Chondrocyte (in vitro differentiated cells): Measurements from ENCODE around the gene GNE. TPM values are rescaled to one million over a fixed set of nuclear protein-coding genes. Genes with fewer than 3 reads are reported as not detected.
"Not testable (repeated sequence)": the region's sequence is repeated elsewhere in the genome, so short reads cannot be mapped to it uniquely, and the experiment has no call there.

Experiments
- DNase-seq: peaks from one replicate; pipeline ENCODE4 v3.0.0; 2021; ENCODE audit warnings: mixed read lengths, low spot score
- H3K27ac Mint-ChIP-seq: one replicate; pipeline ENCODE4 v1.8.0; 2021; ENCODE audit warnings: mild to moderate bottlenecking, moderate library complexity, mixed read lengths; ENCODE audit not compliant: unreplicated experiment
- H3K27me3 Mint-ChIP-seq: 2 replicates; pipeline ENCODE4 v1.8.0; 2021; ENCODE audit warnings: low read depth, mixed read lengths
- H3K36me3 Mint-ChIP-seq: 2 replicates; pipeline ENCODE4 v1.8.0; 2021; ENCODE audit warnings: low read depth, mixed read lengths
- H3K4me1 Mint-ChIP-seq: 2 replicates; pipeline ENCODE4 v1.8.0; 2021; ENCODE audit warnings: low read depth, mild to moderate bottlenecking, mixed read lengths
- H3K4me3 Mint-ChIP-seq: one replicate; pipeline ENCODE4 v1.8.0; 2021; ENCODE audit warnings: mild to moderate bottlenecking, moderate library complexity, mixed read lengths; ENCODE audit not compliant: unreplicated experiment
- H3K9me3 Mint-ChIP-seq: 2 replicates; pipeline ENCODE4 v1.8.0; 2021; ENCODE audit warnings: low read depth, mixed read lengths
- long read RNA-seq: library from polyadenylated mRNA; stranded (forward); transcript quantifications from one replicate; pipeline ENCODE4 v2.0.0, GENCODE V29; 2021
- total RNA-seq: library from RNA; stranded (reverse); gene quantifications from 3 replicates; pipeline ENCODE4 v1.2.1, GENCODE V29; 2021
- TF ChIP-seq, protein P1 (sequence below): fragments of 200-600 bp; sonication (generic); IDR thresholded peaks from 2 replicates; pipeline ENCODE4 v1.5.0; 2021; ENCODE audit warnings: antibody characterized with exemption, mild to moderate bottlenecking, moderate library complexity

The GNE gene, protein sequence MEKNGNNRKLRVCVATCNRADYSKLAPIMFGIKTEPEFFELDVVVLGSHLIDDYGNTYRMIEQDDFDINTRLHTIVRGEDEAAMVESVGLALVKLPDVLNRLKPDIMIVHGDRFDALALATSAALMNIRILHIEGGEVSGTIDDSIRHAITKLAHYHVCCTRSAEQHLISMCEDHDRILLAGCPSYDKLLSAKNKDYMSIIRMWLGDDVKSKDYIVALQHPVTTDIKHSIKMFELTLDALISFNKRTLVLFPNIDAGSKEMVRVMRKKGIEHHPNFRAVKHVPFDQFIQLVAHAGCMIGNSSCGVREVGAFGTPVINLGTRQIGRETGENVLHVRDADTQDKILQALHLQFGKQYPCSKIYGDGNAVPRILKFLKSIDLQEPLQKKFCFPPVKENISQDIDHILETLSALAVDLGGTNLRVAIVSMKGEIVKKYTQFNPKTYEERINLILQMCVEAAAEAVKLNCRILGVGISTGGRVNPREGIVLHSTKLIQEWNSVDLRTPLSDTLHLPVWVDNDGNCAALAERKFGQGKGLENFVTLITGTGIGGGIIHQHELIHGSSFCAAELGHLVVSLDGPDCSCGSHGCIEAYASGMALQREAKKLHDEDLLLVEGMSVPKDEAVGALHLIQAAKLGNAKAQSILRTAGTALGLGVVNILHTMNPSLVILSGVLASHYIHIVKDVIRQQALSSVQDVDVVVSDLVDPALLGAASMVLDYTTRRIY
- total RNA-seq: 16.2 to 17.8 TPM (median 16.9 TPM) in 3 replicates
- long read RNA-seq, full-length matches to known transcripts: 6 of 12 reads
- long read RNA-seq, partial matches to known transcripts: 3 of 12 reads
- long read RNA-seq, other reads (novel, unspliced or antisense): 3 of 12 reads

DNA sequence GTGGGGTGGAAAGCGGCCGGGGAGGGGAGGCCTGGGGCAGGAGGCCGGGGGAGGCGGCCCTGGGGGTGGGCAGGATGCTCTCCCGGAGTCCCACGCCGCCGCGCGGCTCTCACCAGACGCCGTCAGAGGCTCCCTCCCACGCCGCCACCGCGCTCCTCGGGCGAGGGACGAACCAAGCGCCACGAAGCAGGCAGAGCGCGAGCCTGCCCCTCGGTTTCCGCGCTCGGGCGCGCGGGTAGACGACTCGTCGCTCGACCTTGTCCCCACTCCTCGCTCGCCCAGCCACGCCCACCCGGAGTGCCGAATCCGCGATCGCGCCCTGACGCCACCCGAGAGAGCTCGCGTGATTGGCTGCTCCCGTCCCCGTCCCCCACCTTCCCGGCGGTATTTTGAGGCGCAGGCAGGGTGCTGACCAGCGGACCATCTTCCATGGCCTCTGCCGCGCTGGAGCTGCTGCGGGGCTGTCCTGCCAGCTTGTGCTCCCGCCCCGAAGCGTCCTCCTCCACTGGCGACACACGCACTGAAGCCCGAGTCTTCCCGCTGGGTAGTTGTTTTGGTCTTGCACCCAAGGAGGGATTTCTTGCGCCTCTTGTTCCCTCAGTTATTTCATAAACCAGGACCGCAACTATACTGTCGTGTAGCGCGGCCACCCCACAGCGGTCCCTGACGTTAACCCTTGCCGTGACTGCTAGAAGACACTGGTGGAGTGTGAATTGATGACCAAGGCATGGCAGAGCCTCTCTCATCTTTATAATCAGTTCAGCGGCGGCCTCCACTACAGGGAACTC is at the start of gene GNE:
GNE (minus strand) TSS at position 241 of the 788 bp plus-strand sequence. CDS start 9,093 bp downstream, outside the sequence.
- Mint-ChIP-seq H3K27ac (peak within 1 kb of the TSS; percentile 99), H3K36me3 (no peaks in the 10 kb centered on the region), H3K27me3 (no peaks in the 10 kb centered on the region), H3K9me3 (no peaks in the 10 kb centered on the region), H3K4me1 (peaks cover 19% of the 10 kb centered on the region), H3K4me3 (peak within 1 kb of the TSS; percentile 95)
- peak; percentile 100 for DNase-seq
- TF ChIP-seq, protein P1, sequence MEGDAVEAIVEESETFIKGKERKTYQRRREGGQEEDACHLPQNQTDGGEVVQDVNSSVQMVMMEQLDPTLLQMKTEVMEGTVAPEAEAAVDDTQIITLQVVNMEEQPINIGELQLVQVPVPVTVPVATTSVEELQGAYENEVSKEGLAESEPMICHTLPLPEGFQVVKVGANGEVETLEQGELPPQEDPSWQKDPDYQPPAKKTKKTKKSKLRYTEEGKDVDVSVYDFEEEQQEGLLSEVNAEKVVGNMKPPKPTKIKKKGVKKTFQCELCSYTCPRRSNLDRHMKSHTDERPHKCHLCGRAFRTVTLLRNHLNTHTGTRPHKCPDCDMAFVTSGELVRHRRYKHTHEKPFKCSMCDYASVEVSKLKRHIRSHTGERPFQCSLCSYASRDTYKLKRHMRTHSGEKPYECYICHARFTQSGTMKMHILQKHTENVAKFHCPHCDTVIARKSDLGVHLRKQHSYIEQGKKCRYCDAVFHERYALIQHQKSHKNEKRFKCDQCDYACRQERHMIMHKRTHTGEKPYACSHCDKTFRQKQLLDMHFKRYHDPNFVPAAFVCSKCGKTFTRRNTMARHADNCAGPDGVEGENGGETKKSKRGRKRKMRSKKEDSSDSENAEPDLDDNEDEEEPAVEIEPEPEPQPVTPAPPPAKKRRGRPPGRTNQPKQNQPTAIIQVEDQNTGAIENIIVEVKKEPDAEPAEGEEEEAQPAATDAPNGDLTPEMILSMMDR: peak; percentile 6

DNA sequence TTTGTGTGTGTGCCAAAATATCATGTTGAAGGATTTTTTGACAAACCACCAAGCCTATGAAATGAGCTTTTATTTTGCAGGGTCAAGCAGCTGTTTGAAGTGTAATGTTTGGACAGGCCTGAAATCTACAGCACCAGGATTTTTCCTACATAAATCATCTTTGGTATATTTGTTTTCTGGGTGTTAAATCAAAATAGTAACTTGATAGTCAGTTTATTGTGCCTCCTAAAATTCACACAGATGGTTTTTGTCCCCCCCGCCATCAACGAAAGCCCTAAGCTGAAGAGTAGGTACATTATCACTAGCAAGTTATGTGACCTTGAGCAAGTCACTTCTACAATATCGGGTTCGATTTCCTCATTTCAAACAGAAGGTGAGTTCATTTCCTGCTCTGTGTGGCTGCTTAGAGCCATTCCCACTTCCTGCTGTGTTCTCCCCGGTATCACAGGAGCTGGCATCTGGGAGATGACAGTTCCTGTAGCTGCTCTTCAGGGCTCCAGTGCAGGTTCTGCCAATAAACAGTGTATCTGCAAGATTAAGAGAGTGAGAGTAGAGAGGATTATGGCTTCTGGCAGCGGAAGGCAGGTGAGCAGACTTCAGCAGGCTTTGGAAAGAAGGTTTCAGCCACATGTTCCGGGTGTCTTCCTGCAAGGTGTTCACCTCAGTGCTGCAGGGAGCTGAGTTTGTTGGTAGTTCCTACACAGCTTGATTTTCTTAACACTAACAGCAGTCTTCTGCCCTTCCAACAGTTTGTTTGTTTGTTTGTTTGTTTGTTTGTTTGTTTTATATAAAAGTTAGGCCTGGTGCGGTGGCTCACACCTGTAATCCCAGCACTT is 48.4 kb upstream of the GNE start:
- peaks cover 13% of the 10 kb centered on the region for H3K4me1 Mint-ChIP-seq
- no peaks in the 10 kb centered on the region for H3K9me3 Mint-ChIP-seq
- no peak for DNase-seq
- no peaks in the 10 kb centered on the region for H3K27me3 Mint-ChIP-seq
- H3K4me3 Mint-ChIP-seq: no peak overlapping the region
- TF ChIP-seq, protein P1: no peak
- H3K36me3 Mint-ChIP-seq: no peaks in the 10 kb centered on the region
- peak overlapping the region; percentile 9 for H3K27ac Mint-ChIP-seq

DNA sequence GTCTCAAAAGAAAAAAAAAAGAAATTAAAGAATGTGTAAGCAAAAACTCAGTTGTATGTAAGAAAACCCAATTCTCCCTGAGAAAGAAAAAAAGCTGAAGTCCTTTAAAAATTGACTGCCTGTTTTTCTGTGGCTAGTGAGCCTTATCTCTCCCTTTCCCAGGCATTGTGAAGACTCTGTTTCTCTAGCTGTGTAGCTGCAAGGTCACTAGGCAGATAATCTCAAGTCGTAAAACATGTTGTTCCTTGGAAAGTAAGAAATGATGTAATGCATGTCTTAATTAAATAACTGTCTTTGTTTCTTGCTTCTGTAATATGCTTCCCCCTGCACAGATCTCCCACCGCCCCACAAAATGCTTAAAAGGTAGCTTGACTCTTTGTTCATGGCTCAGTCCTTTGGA is 46.1 kb upstream of the GNE start:
- H3K4me3 Mint-ChIP-seq, H3K27ac Mint-ChIP-seq: not testable (repeated sequence)

DNA sequence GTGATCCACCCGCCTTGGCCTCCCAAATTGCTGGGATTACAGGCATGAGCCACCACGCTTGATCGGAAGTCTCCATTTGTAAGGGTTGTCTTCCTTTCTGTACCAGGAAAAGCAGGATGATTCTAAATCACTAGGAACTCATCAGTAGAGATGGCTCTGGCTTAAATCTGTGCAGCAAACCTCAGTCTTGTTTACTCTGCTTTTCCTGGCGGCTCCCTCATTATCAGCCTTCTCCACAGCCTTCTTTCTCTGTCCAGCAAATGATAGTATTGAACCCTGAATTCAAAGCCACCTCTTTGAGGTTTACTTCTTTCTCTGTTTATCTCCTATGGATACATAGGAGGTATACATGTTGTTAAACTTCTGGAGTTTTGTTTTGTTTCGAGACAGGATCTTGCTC is 43.0 kb upstream of the GNE start:
- TF ChIP-seq, protein P1: no peak
- Mint-ChIP-seq H3K36me3 (no peaks in the 10 kb centered on the region), H3K4me1 (peaks cover 14% of the 10 kb centered on the region), H3K27me3 (no peaks in the 10 kb centered on the region), H3K4me3 (no peak overlapping the region), H3K9me3 (no peaks in the 10 kb centered on the region), H3K27ac (no peak overlapping the region)
- no peak for DNase-seq

More for the DNA sequence above, 46.1 kb upstream of the GNE start:
- not testable (repeated sequence) for H3K27me3 Mint-ChIP-seq, DNase-seq, H3K36me3 Mint-ChIP-seq, H3K9me3 Mint-ChIP-seq
- H3K4me1 Mint-ChIP-seq: peaks cover 13% of the 10 kb centered on the region

DNA sequence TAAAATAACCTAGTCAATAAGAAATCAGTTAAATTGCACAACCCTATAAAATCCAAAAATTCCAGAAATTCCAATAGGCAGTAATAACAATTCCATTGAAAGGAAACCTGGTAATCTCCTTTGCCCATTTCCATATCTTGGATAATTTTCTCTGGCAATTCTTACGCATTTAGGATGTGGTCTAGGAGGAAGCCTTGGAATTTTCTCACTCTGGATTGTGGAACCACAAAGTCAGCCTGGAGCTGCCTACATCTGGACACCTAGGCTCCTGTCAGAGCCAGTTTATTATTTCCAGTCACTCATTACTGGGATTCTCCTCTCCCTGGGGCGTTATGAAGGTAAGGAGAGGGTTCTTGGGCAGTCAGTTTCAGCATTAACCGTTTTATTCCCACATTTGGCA is 40.3 kb upstream of the GNE start:
- TF ChIP-seq, protein P1: no peak
- Mint-ChIP-seq H3K27ac (no peak overlapping the region), H3K4me1 (peaks cover 12% of the 10 kb centered on the region), H3K27me3 (no peaks in the 10 kb centered on the region), H3K9me3 (no peaks in the 10 kb centered on the region), H3K36me3 (no peaks in the 10 kb centered on the region), H3K4me3 (no peak overlapping the region)
- DNase-seq: no peak
